Measurements from ENCODE around the gene KCNQ1. TPM values are rescaled to one million over a fixed set of nuclear protein-coding genes. Genes with fewer than 3 reads are reported as not detected.

KCNQ1 gene
- total and polyA plus RNA-seq, 9 of the 15 experiments (the other 6 are each of a cell fraction or from before 2014, with no cell fraction given), result 0.44 TPM; not detected in 8

DNA sequence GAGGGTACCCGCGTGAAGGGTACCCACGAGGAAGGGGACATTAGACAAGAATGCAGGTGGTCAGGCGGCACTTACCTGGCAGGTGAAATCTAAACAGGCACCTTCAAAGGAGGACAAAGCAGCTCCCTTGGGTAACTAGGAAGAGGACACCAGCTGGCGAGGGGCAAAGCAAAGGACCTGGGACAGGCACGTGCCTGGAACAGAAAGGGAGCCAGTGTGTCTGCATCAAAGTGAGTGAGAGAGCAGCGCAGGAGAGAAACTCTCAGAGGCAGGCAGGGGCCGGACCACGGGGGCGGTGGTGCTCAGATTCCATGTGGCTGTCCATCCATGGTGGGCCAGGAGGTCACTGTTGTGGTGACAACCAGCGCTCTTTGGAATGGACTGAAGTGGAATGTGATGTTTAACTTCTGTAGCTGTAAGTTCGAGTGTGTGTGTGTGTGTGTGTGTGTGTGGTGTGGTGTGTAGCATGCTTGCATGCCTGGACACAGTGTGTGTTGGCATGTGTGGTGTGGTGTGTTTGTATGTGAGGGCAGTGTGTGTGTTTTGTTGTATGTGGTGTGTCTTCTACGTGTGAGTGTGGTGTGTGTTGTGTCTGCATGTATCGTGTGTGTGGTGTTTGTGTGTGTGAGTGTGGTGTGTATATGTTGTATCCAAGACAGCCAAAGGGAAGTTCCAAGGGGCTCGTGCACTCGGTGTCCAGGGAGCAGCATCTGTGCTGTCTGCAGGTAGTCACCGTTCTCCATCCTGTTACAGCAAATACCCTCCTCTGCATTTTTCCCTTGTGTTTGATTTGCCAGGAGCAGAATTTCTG lies 354.3 kb downstream of the KCNQ1 start (continued):
- no peak for TF ChIP-seq AFF4 (CRISPR knock-in tag; IDR thresholded peaks at IDR 0.05)
- TF ChIP-seq, protein P1, sequence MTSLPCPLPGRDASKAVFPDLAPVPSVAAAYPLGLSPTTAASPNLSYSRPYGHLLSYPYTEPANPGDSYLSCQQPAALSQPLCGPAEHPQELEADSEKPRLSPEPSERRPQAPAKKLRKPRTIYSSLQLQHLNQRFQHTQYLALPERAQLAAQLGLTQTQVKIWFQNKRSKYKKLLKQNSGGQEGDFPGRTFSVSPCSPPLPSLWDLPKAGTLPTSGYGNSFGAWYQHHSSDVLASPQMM (CRISPR knock-in tag; IDR thresholded peaks at IDR 0.05), result no peak
- TF ChIP-seq ATF7 (IDR thresholded peaks at IDR 0.05), result no peak
- no peak for TF ChIP-seq ADNP (tag; IDR thresholded peaks at IDR 0.05)
- TF ChIP-seq GABPA (tag; conservative IDR thresholded peaks at IDR 0.05; ENCODE audit: low read depth), result no peak
- no peak for TF ChIP-seq ELF1 (tag; IDR thresholded peaks at IDR 0.05)
- no peak for TF ChIP-seq ZNF224 (CRISPR knock-in tag; IDR thresholded peaks at IDR 0.05)
- TF ChIP-seq FOXA1 (IDR thresholded peaks at IDR 0.05; ENCODE audit: borderline replicate concordance), result no peak
- no peak for TF ChIP-seq PTRF (tag; IDR thresholded peaks at IDR 0.05)
- TF ChIP-seq CBFB (CRISPR knock-in tag; IDR thresholded peaks at IDR 0.05), result no peak
- TF ChIP-seq ARNT (IDR thresholded peaks at IDR 0.05), result no peak
- no peak for TF ChIP-seq ZZZ3 (IDR thresholded peaks at IDR 0.05)
- no peak for TF ChIP-seq TEAD2 (tag; IDR thresholded peaks at IDR 0.05)
